Measurements from ENCODE around the gene MAZ. TPM values are rescaled to one million over a fixed set of nuclear protein-coding genes. Genes with fewer than 3 reads are reported as not detected.

Gene MAZ
- total and polyA plus RNA-seq, 2 of the 13 experiments (the other 11 are each of a cell fraction or from before 2014, with no cell fraction given) = 203 to 277 TPM

- TF ChIP-seq THAP7 (CRISPR knock-in tag; IDR thresholded peaks at IDR 0.05) = peak; percentile 93
- peak; percentile 80; the same call in 1 of the 2 replicates for TF ChIP-seq ZNF749 (CRISPR knock-in tag; IDR thresholded peaks at IDR 0.05; ENCODE audit: borderline replicate concordance)
- TF ChIP-seq ZNF451 (CRISPR knock-in tag; IDR thresholded peaks at IDR 0.05) = peak; percentile 17; the same call in 1 of the 2 replicates
- TF ChIP-seq ZNF768 (CRISPR knock-in tag; IDR thresholded peaks at IDR 0.05) = no peak; the same call in 1 of the 2 replicates
- TF ChIP-seq RBAK (CRISPR knock-in tag; IDR thresholded peaks at IDR 0.05) = no peak
- peak; percentile 76 for TF ChIP-seq ZNF605 (CRISPR knock-in tag; IDR thresholded peaks at IDR 0.05)
- TF ChIP-seq DPF2 (CRISPR knock-in tag; IDR thresholded peaks at IDR 0.05; ENCODE audit: borderline replicate concordance, low read depth) = peak; percentile 3; the same call in 1 of the 2 replicates
- peak; percentile 82 for TF ChIP-seq ZMYM4 (CRISPR knock-in tag; IDR thresholded peaks at IDR 0.05)
- TF ChIP-seq YY1 (IDR thresholded peaks at IDR 0.05; ENCODE audit: insufficient read depth, insufficient replicate concordance, low read depth, low read length) = peak; percentile 100
- peak; percentile 99 for TF ChIP-seq ZNF574 (CRISPR knock-in tag; IDR thresholded peaks at IDR 0.05)
- TF ChIP-seq SKI (IDR thresholded peaks at IDR 0.05; ENCODE audit: partially characterized antibody) = peak; percentile 34
- TF ChIP-seq TFE3 (CRISPR knock-in tag; IDR thresholded peaks at IDR 0.05) = peak; percentile 76
- peak; percentile 37; the same call in 1 of the 2 replicates for TF ChIP-seq RFX5 (IDR thresholded peaks at IDR 0.05; ENCODE audit: low read depth, low read length)
- TF ChIP-seq CENPBD1 (CRISPR knock-in tag; IDR thresholded peaks at IDR 0.05; ENCODE audit: borderline replicate concordance, low read depth) = no peak
- peak; percentile 60; the same call in 1 of the 2 replicates for TF ChIP-seq PAXIP1 (CRISPR knock-in tag; conservative IDR thresholded peaks at IDR 0.05)
- no peak for TF ChIP-seq TBP (CRISPR knock-in tag; IDR thresholded peaks at IDR 0.05)
- TF ChIP-seq ZNF138 (CRISPR knock-in tag; IDR thresholded peaks at IDR 0.05; ENCODE audit: low read depth) = 0 out of 2 replicates have a peak, but pooled peaks have one; percentile 78
Measured at GRCh38 chr16:29815793-29816693, 9.7 kb downstream of the MAZ start, which contains the start of gene PAGR1 (continued).

Data from HepG2 (cell line).